B cell (primary cell): ENCODE measurements around the gene INPP5B. TPM values are rescaled to one million over a fixed set of nuclear protein-coding genes. Genes with fewer than 3 reads are reported as not detected.

Experiments used
- ATAC-seq: fragments of 200-7000 bp; cut with Tn5 transposase; one replicate; pipeline ENCODE4 v1.10.0; 2021; ENCODE audit warnings: low read depth, mild to moderate bottlenecking, moderate number of reproducible peaks, moderate library complexity
- CTCF ChIA-PET: fragments of 350-600 bp; sonication (Branson Sonifier 250); formaldehyde crosslinking; loops from one replicate; lab custom pipeline; 2021; ENCODE audit warnings: antibody characterized with exemption, inconsistent platforms; lab: Charles Lee
- POLR2A ChIA-PET: fragments of 350-600 bp; sonication (Branson Sonifier 250); formaldehyde crosslinking; loops from one replicate; lab custom pipeline; 2021; ENCODE audit warnings: antibody characterized with exemption; lab: Charles Lee
- DNase-seq: peaks from one replicate; pipeline ENCODE4 v3.0.0; 2013
- H2AFZ ChIP-seq: 2 replicates; pipeline ENCODE4 v1.6.1; 2012; ENCODE audit warnings: mild to moderate bottlenecking, low read depth, low read length; ENCODE audit not compliant: insufficient read depth, poor library complexity, severe bottlenecking
- H3K27ac ChIP-seq, 2 donors: 1 replicate in 1 of 2; 2 replicates in 1 of 2; pipeline ENCODE4 v1.5.1; 2012 to 2013; ENCODE audit warnings: low read length in 2 of 2, mild to moderate bottlenecking in 2 of 2, moderate library complexity in 1 of 2
- H3K27me3 ChIP-seq, 4 experiments: fragments of 200-600 bp in 1 of 4; sonication (generic) in 1 of 4; replicated peaks in 1 of 4; 1 replicate in 2 of 4; 2 replicates in 2 of 4; pipeline versions ENCODE4 v1.6.1 to v1.7.0; 2013 to 2016; ENCODE audit warnings: low read length in 3 of 4, mild to moderate bottlenecking in 2 of 4, mixed read lengths in 1 of 4, moderate library complexity in 1 of 4; ENCODE audit not compliant: insufficient read depth in 4 of 4, control insufficient read depth in 3 of 4; ENCODE audit errors: control extremely low read depth in 1 of 4
- H3K36me3 ChIP-seq, 2 experiments: replicated peaks in 1 of 2; 1 replicate in 1 of 2; 2 replicates in 1 of 2; pipeline versions ENCODE4 v1.6.1 to v1.7.1; 2013; ENCODE audit warnings: low read length in 1 of 2; ENCODE audit not compliant: insufficient read depth in 2 of 2, control insufficient read depth in 1 of 2; ENCODE audit errors: control extremely low read depth in 1 of 2, extremely low read depth in 1 of 2
- H3K4me1 ChIP-seq, 2 donors: fragments of 200-600 bp in 1 of 2; sonication (generic) in 1 of 2; 1 replicate in 1 of 2; 2 replicates in 1 of 2; pipeline versions ENCODE4 v1.5.1 to v1.6.1; 2013 to 2017; ENCODE audit warnings: low read length in 2 of 2; ENCODE audit not compliant: control insufficient read depth in 2 of 2, insufficient read depth in 2 of 2
- H3K4me2 ChIP-seq: replicated peaks from 2 replicates; pipeline ENCODE3; 2012; ENCODE audit warnings: mild to moderate bottlenecking, low read depth, low read length; ENCODE audit not compliant: poor library complexity, severe bottlenecking
- H3K4me3 ChIP-seq, 5 experiments: fragments of 200-600 bp in 1 of 5; sonication (generic) in 1 of 5; 1 replicate in 3 of 5; 2 replicates in 2 of 5; pipeline versions ENCODE4 v1.5.1 to v1.7.0; 2011 to 2016; ENCODE audit warnings: low read length in 4 of 5, mild to moderate bottlenecking in 4 of 5, low read depth in 2 of 5, control low read depth in 1 of 5, moderate library complexity in 1 of 5; ENCODE audit not compliant: insufficient read depth in 1 of 5; ENCODE audit errors: control extremely low read depth in 1 of 5, extremely low read depth in 1 of 5
- H3K79me2 ChIP-seq: fragments of 200-600 bp; sonication (generic); one replicate; pipeline ENCODE4 v1.6.0; 2016; ENCODE audit warnings: low read length; ENCODE audit not compliant: control insufficient read depth, insufficient read depth
- H3K9ac ChIP-seq: fragments of 200-600 bp; sonication (generic); 2 replicates; pipeline ENCODE4 v1.6.1; 2017; ENCODE audit warnings: mild to moderate bottlenecking, low read length, moderate library complexity
- H3K9me3 ChIP-seq, 3 donors: one replicate each; pipeline versions ENCODE4 v1.6.1 to v1.7.1; 2013; ENCODE audit warnings: low read length in 2 of 3; ENCODE audit not compliant: control insufficient read depth in 2 of 3, insufficient read depth in 1 of 3; ENCODE audit errors: control extremely low read depth in 1 of 3
- H4K20me1 ChIP-seq: 2 replicates; pipeline ENCODE4 v1.6.0; 2012; ENCODE audit warnings: mild to moderate bottlenecking, low read length; ENCODE audit not compliant: insufficient read depth, control insufficient read depth, poor library complexity, severe bottlenecking
- H3K27ac Mint-ChIP-seq: one replicate; pipeline ENCODE4 v1.8.0; 2021; ENCODE audit warnings: mixed read lengths
- H3K27me3 Mint-ChIP-seq: one replicate; pipeline ENCODE4 v1.8.0; 2021; ENCODE audit warnings: mixed read lengths
- H3K4me1 Mint-ChIP-seq: one replicate; pipeline ENCODE4 v1.8.0; 2021; ENCODE audit warnings: mixed read lengths
- H3K4me3 Mint-ChIP-seq: one replicate; pipeline ENCODE4 v1.8.0; 2021; ENCODE audit warnings: mixed read lengths
- H3K9me3 Mint-ChIP-seq: one replicate; pipeline ENCODE4 v1.8.0; 2022; ENCODE audit warnings: mixed read lengths; ENCODE audit not compliant: insufficient read depth
- CTCF ChIP-seq: fragments of 200-600 bp; IDR thresholded peaks from one replicate; pipeline ENCODE4 v1.8.0; 2022; ENCODE audit warnings: antibody characterized with exemption, mild to moderate bottlenecking
- EZH2 ChIP-seq: IDR thresholded peaks from 2 replicates; pipeline ENCODE4 v1.6.1; 2012; ENCODE audit warnings: borderline replicate concordance, low read depth, mild to moderate bottlenecking, moderate library complexity, low read length; ENCODE audit not compliant: insufficient read depth, poor library complexity, severe bottlenecking
- WGBS: methylation state at CpG from one replicate; pipeline ENCODE4 v1.1.5; 2013; ENCODE audit warnings: missing lambda C conversion rate; ENCODE audit not compliant: insufficient coverage; 5-methylcytosine and 5-hydroxymethylcytosine counted together
- intact Hi-C: fragments of 100-400 bp; cut with micrococcal nuclease; formaldehyde crosslinking; loops from one replicate; pipeline ENCODE4 v1.10.0; 2022
- polyA plus RNA-seq: library from polyadenylated mRNA; depleted of rRNA; stranded (reverse); fragments of >200 nt; gene quantifications from 2 replicates; pipeline ENCODE4 v1.2.3, GENCODE V29; 2012
- total RNA-seq, 2 donors: library from RNA; stranded (reverse); fragments of 120-200 nt in 1 of 2; gene quantifications; 1 replicate in 1 of 2; 2 replicates in 1 of 2; pipeline versions ENCODE4 v1.2.3 to v1.2.4, GENCODE V29; 2013 to 2022

The INPP5B gene
- total and polyA plus RNA-seq, 2 donors (not counting 1 experiment from before 2014, with no cell fraction given): 45.4 to 63.3 TPM

GRCh38 chr1:37814252-37814651 is 132.6 kb downstream of the INPP5B start:
- Mint-ChIP-seq H3K4me1 (peaks cover 11% of the 10 kb centered on the region), H3K27me3 (no peaks in the 10 kb centered on the region), H3K27ac (no peak overlapping the region), H3K9me3 (no peaks in the 10 kb centered on the region), H3K4me3 (no peak overlapping the region)
- no peak overlapping the region for H2AFZ ChIP-seq
- H3K4me3 ChIP-seq: no peak overlapping the region
- no peak for ATAC-seq
- no peaks in the 10 kb centered on the region for H3K9me3 ChIP-seq
- H3K9ac ChIP-seq: no peak overlapping the region
- no peak overlapping the region for H3K27ac ChIP-seq
- no peak for TF ChIP-seq CTCF
- no peak for TF ChIP-seq EZH2
- intact Hi-C loops: no loop called here
- peaks cover 0 to 38% of the 10 kb centered on the region in 2 experiments for H3K36me3 ChIP-seq
- H3K79me2 ChIP-seq: peaks cover 18% of the 10 kb centered on the region
- CTCF ChIA-PET: interaction anchor here (0.9 kb wide), 1 partner anchor 46 kb away, joined by 3 read pairs; no protein-coding TSS in a partner anchor
- peaks cover 0 to 10% of the 10 kb centered on the region in 2 donors for H3K4me1 ChIP-seq
- H3K4me2 ChIP-seq: no peak overlapping the region
- DNase-seq: no peak
- no peaks in the 10 kb centered on the region for H3K27me3 ChIP-seq
- WGBS: 98% methylated on average over 7 of the region's 7 CpGs
- H4K20me1 ChIP-seq: no peaks in the 10 kb centered on the region
- POLR2A ChIA-PET: no interaction called here

- POLR2A ChIA-PET: no interaction called here
Measured at GRCh38 chr1:37813529-37814145, 133.2 kb downstream of the INPP5B start.

More at GRCh38 chr1:37813529-37814145, 133.2 kb downstream of the INPP5B start:
- Mint-ChIP-seq H3K27me3 (no peaks in the 10 kb centered on the region), H3K9me3 (no peaks in the 10 kb centered on the region), H3K4me1 (peaks cover 17% of the 10 kb centered on the region), H3K4me3 (no peak overlapping the region), H3K27ac (no peak overlapping the region)
- Histone ChIP-seq H2AFZ (no peak overlapping the region), H3K9ac (no peak overlapping the region), H3K4me1 (peaks cover 6 to 14% of the 10 kb centered on the region in 2 donors), H3K27me3 (no peaks in the 10 kb centered on the region), H3K4me3 (no peak overlapping the region), H3K36me3 (peaks cover 0 to 38% of the 10 kb centered on the region in 2 experiments), H3K27ac (no peak overlapping the region), H4K20me1 (no peaks in the 10 kb centered on the region), H3K79me2 (peaks cover 21% of the 10 kb centered on the region), H3K4me2 (no peak overlapping the region), H3K9me3 (no peaks in the 10 kb centered on the region)
- CTCF ChIA-PET: interaction anchor here (0.9 kb wide), 1 partner anchor 46 kb away, joined by 3 read pairs; no protein-coding TSS in a partner anchor
- WGBS: no CpG with 5 or more reads among the region's 2 CpGs
- DNase-seq (no peak), ATAC-seq (no peak)
- intact Hi-C loops: no loop called here
- no peak for TF ChIP-seq EZH2
